Testis (tissue), 2 donors: Measurements from ENCODE around the gene CYP21A2.
"Not testable (repeated sequence)": the region's sequence is repeated elsewhere in the genome, so short reads cannot be mapped to it uniquely, and the experiment has no call there.

ENCODE experiments used
- POLR2A ChIP-seq: fragments of 450-650 bp; IDR thresholded peaks from one replicate; pipeline ENCODE4 v1.6.1; 2017; ENCODE audit warnings: antibody characterized with exemption, mild to moderate bottlenecking, moderate library complexity
- TF ChIP-seq, protein P1 (sequence below), 3 experiments: fragments of 450-650 bp in 2 of 3; fragments of 200-600 bp in 1 of 3; sonication (generic) in 1 of 3; IDR thresholded peaks; one replicate each; pipeline ENCODE4 v1.5.1; 2016 to 2019; ENCODE audit warnings: antibody characterized with exemption in 3 of 3, mild to moderate bottlenecking in 2 of 3, moderate library complexity in 1 of 3

DNA sequence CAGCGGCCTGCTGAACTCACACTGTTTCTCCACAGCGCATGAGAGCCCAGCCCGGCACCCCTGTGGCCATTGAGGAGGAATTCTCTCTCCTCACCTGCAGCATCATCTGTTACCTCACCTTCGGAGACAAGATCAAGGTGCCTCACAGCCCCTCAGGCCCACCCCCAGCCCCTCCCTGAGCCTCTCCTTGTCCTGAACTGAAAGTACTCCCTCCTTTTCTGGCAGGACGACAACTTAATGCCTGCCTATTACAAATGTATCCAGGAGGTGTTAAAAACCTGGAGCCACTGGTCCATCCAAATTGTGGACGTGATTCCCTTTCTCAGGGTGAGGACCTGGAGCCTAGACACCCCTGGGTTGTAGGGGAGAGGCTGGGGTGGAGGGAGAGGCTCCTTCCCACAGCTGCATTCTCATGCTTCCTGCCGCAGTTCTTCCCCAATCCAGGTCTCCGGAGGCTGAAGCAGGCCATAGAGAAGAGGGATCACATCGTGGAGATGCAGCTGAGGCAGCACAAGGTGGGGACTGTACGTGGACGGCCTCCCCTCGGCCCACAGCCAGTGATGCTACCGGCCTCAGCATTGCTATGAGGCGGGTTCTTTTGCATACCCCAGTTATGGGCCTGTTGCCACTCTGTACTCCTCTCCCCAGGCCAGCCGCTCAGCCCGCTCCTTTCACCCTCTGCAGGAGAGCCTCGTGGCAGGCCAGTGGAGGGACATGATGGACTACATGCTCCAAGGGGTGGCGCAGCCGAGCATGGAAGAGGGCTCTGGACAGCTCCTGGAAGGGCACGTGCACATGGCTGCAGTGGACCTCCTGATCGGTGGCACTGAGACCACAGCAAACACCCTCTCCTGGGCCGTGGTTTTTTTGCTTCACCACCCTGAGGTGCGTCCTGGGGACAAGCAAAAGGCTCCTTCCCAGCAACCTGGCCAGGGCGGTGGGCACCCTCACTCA, 1.4 kb downstream of the CYP21A2 start:
- TF ChIP-seq, protein P1, sequence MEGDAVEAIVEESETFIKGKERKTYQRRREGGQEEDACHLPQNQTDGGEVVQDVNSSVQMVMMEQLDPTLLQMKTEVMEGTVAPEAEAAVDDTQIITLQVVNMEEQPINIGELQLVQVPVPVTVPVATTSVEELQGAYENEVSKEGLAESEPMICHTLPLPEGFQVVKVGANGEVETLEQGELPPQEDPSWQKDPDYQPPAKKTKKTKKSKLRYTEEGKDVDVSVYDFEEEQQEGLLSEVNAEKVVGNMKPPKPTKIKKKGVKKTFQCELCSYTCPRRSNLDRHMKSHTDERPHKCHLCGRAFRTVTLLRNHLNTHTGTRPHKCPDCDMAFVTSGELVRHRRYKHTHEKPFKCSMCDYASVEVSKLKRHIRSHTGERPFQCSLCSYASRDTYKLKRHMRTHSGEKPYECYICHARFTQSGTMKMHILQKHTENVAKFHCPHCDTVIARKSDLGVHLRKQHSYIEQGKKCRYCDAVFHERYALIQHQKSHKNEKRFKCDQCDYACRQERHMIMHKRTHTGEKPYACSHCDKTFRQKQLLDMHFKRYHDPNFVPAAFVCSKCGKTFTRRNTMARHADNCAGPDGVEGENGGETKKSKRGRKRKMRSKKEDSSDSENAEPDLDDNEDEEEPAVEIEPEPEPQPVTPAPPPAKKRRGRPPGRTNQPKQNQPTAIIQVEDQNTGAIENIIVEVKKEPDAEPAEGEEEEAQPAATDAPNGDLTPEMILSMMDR (IDR thresholded peaks at IDR 0.05) = not testable (repeated sequence)
- not testable (repeated sequence) for TF ChIP-seq POLR2A
